ENCODE results near the gene MTHFD2L. TPM values are rescaled to one million over a fixed set of nuclear protein-coding genes. Genes with fewer than 3 reads are reported as not detected.

The MTHFD2L gene
- total RNA-seq, 1 experiment from 2014 or later, result 11.6 TPM

DNA sequence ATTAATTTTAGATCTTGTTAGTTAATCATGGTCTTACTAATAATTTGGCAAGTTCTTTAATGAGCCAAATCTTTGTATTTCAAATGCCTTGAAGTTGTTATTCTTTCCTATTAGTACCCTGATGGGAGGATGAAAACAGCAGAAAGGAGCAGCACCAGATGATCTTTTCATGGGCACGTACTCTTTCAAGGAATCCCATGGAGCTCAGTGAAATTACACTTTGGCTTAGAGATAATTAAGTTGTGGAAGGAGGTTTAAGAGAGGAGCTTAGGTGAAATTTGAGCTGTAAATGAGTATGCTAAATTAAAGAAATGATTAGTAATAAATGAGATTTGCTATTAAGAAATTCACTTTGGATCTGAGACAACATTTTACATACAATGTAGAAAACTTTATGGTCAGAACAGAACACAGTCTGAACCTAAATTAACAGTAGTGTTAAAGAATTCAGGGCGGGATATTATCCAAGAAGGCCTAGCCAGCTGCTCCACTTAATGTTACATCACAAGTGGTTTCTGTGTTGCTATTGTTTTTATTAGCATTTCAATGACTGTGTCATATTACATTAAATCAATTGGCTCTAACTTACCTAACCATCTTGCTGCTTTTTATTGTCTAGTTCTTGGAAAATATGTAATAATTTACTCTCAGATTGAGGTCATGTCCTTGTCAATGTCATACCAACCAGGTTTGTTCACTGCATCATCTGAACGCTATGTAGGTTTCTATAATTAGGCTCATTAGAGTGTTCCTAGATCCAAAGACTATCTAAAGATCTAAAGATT, 3.9 kb downstream of the MTHFD2L start:
- no peak overlapping the region for H3K56ac ChIP-seq (ENCODE audit: insufficient read length, low read depth, low read length)
- no peak overlapping the region for H2BK15ac ChIP-seq (ENCODE audit: low read depth, low read length)
- H2BK120ac ChIP-seq (ENCODE audit: low read depth, low read length, poor library complexity, severe bottlenecking), result no peak overlapping the region
- no peak overlapping the region for H2BK12ac ChIP-seq (ENCODE audit: insufficient read length, low read depth, low read length)
- H3K9me3 ChIP-seq (ENCODE audit: control insufficient read depth, low read depth, low read length), result no peaks in the 10 kb centered on the region
- no peaks in the 10 kb centered on the region for H3K9me3 Mint-ChIP-seq
- no peak overlapping the region for H2AK5ac ChIP-seq (ENCODE audit: insufficient read length, low read length)
- no peak overlapping the region for H3K18ac ChIP-seq (ENCODE audit: insufficient read length, low read depth, low read length)
- no peak overlapping the region for H4K8ac ChIP-seq (replicated peaks; ENCODE audit: insufficient read length, low read depth, low read length)
- H4K5ac ChIP-seq (ENCODE audit: insufficient read length, low read depth, low read length), result no peak overlapping the region
- H4K20me1 ChIP-seq (ENCODE audit: control insufficient read depth, insufficient read depth, insufficient read length), result no peaks in the 10 kb centered on the region
- no peak overlapping the region for H3K27ac ChIP-seq (ENCODE audit: insufficient read length, low read depth, low read length)
- peaks cover 24 to 31% of the 10 kb centered on the region in 2 experiments for H3K4me1 Mint-ChIP-seq
- no peak overlapping the region for H3K4me2 ChIP-seq (ENCODE audit: insufficient read depth, insufficient read length, low read length)
- H3K27me3 ChIP-seq (ENCODE audit: insufficient read depth, low read length), result no peaks in the 10 kb centered on the region
- WGBS (ENCODE audit: extremely low coverage, insufficient read length, low lambda C conversion rate), result no CpG with 5 or more reads among the region's 3 CpGs
- no peaks in the 10 kb centered on the region for H3K79me1 ChIP-seq (ENCODE audit: insufficient read depth, low read depth, low read length, poor library complexity, severe bottlenecking)
- H2AFZ ChIP-seq (ENCODE audit: low read length), result no peak overlapping the region
- TF ChIP-seq, protein P1, sequence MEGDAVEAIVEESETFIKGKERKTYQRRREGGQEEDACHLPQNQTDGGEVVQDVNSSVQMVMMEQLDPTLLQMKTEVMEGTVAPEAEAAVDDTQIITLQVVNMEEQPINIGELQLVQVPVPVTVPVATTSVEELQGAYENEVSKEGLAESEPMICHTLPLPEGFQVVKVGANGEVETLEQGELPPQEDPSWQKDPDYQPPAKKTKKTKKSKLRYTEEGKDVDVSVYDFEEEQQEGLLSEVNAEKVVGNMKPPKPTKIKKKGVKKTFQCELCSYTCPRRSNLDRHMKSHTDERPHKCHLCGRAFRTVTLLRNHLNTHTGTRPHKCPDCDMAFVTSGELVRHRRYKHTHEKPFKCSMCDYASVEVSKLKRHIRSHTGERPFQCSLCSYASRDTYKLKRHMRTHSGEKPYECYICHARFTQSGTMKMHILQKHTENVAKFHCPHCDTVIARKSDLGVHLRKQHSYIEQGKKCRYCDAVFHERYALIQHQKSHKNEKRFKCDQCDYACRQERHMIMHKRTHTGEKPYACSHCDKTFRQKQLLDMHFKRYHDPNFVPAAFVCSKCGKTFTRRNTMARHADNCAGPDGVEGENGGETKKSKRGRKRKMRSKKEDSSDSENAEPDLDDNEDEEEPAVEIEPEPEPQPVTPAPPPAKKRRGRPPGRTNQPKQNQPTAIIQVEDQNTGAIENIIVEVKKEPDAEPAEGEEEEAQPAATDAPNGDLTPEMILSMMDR (conservative IDR thresholded peaks at IDR 0.05), result no peak
- peaks cover 5% of the 10 kb centered on the region for H3K23me2 ChIP-seq (ENCODE audit: insufficient read length, low read depth, low read length, poor library complexity, severe bottlenecking)
- H3K4me1 ChIP-seq (ENCODE audit: insufficient read depth, low read length), result no peaks in the 10 kb centered on the region
- peaks cover 13% of the 10 kb centered on the region; the same call in 1 of the 2 replicates for H3K79me2 ChIP-seq (ENCODE audit: insufficient read depth, low read length)
- no peak overlapping the region for H3K23ac ChIP-seq (ENCODE audit: insufficient read length, low read depth, low read length)
- no peak overlapping the region for H3T11ph ChIP-seq (ENCODE audit: low read length)
- H3K4ac ChIP-seq (ENCODE audit: low read depth, low read length), result no peak overlapping the region
- H2BK5ac ChIP-seq (ENCODE audit: insufficient read length, low read length), result no peak overlapping the region
- peaks cover 5 to 36% (median 23%) of the 10 kb centered on the region in 3 experiments; a peak in 6 of 7 replicates for H3K36me3 Mint-ChIP-seq (ENCODE audit: insufficient read depth in 1 of 3, low read depth in 3 of 3)
- no peak overlapping the region for H2BK20ac ChIP-seq (ENCODE audit: low read depth, low read length, poor library complexity, severe bottlenecking)
- H3K4me3 Mint-ChIP-seq, result no peak overlapping the region
- no peak overlapping the region for H4K91ac ChIP-seq (ENCODE audit: insufficient read length, low read depth, low read length)
- H3K9ac ChIP-seq (ENCODE audit: extremely low read depth, insufficient read length, low read length), result no peak overlapping the region
- H3K27me3 Mint-ChIP-seq (ENCODE audit: low read depth), result no peaks in the 10 kb centered on the region
- no peak overlapping the region for H3K14ac ChIP-seq (ENCODE audit: insufficient read depth, low read length)
- no peak for DNase-seq
- 0 out of 7 replicates have a peak overlapping the region, but pooled peaks of 1 of the 3 experiments have one; percentile 14 for H3K27ac Mint-ChIP-seq

Measured in H9 (cell line).